ENCODE data around the gene WFDC6. TPM values are rescaled to one million over a fixed set of nuclear protein-coding genes. Genes with fewer than 3 reads are reported as not detected.
"Not testable (repeated sequence)": the region's sequence is repeated elsewhere in the genome, so short reads cannot be mapped to it uniquely, and the experiment has no call there.

The WFDC6 gene
- total RNA-seq (not detected), polyA plus RNA-seq (not detected)
- long read RNA-seq, donor 1 = 0 reads
- long read RNA-seq, donor 2 = 0 reads
- long read RNA-seq, donor 3 = 0 reads

- 79 to 83% methylated on average over 2 of the region's 2 CpGs for WGBS, 2 donors
- Histone ChIP-seq H3K36me3 (no peaks in the 10 kb centered on the region), H3K27me3 (peaks cover 0 to 76% (median 38%) of the 10 kb centered on the region in 7 donors), H3K4me3 (no peak within 1 kb of the TSS), H3K4me1 (no peaks in the 10 kb centered on the region), H3K27ac (no peak within 1 kb of the TSS), H3K9me3 (peaks cover 0 to 2% (median 0%) of the 10 kb centered on the region in 11 donors)
- intact Hi-C loops (cut with DNase I) = no loop called here
- TF ChIP-seq, protein P1, sequence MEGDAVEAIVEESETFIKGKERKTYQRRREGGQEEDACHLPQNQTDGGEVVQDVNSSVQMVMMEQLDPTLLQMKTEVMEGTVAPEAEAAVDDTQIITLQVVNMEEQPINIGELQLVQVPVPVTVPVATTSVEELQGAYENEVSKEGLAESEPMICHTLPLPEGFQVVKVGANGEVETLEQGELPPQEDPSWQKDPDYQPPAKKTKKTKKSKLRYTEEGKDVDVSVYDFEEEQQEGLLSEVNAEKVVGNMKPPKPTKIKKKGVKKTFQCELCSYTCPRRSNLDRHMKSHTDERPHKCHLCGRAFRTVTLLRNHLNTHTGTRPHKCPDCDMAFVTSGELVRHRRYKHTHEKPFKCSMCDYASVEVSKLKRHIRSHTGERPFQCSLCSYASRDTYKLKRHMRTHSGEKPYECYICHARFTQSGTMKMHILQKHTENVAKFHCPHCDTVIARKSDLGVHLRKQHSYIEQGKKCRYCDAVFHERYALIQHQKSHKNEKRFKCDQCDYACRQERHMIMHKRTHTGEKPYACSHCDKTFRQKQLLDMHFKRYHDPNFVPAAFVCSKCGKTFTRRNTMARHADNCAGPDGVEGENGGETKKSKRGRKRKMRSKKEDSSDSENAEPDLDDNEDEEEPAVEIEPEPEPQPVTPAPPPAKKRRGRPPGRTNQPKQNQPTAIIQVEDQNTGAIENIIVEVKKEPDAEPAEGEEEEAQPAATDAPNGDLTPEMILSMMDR (IDR thresholded peaks at IDR 0.05) = no peak
- DNase-seq = no peak
- ATAC-seq = no peak
Measured at GRCh38 chr20:45539382-45539781, at the start of gene WFDC6. WFDC6 (minus strand) TSS chr20:45539482; CDS start chr20:45539407, 75 bp downstream.

DNA sequence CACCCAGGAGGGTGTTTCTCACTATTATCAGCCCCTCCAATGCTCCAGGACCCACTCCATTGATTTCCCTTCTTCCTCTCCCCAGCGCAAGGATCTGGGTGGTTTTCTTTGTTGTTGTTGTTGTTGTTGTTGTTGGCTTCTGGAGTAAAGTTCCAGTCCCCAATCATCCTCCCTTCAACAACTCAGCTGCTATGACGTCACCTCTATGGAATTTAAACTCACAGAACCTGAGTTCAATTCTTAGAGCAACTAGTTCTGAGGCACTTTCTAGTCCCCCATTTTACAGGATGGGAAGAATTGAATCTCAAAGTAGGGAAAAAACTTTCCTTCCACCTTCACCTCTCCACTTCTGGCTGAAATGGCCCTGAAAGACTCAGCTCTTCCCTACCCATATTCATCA, 49.5 kb upstream of the WFDC6 start:
- Histone ChIP-seq H3K9me3 (peaks cover 0 to 4% (median 0%) of the 10 kb centered on the region in 11 donors), H3K4me1 (no peaks in the 10 kb centered on the region), H3K27ac (no peak overlapping the region), H3K36me3 (no peaks in the 10 kb centered on the region), H3K27me3 (peaks cover 0 to 15% (median 6%) of the 10 kb centered on the region in 7 donors), H3K4me3 (no peak overlapping the region)
- 63 to 68% methylated on average over 2 of the region's 2 CpGs for WGBS, 2 donors
- ATAC-seq (no peak), DNase-seq (no peak)
- TF ChIP-seq, protein P1 (IDR thresholded peaks at IDR 0.05) = no peak
- intact Hi-C loops (cut with DNase I) = no loop called here

- H3K27ac ChIP-seq; H3K9me3 ChIP-seq; H3K36me3 ChIP-seq; intact Hi-C loops (cut with DNase I); ATAC-seq; DNase-seq; H3K4me1 ChIP-seq; H3K4me3 ChIP-seq: not testable (repeated sequence)
- 84 to 86% methylated on average over 5 of the region's 5 CpGs for WGBS, 2 donors
- peaks cover 0 to 28% (median 17%) of the 10 kb centered on the region in 7 donors for H3K27me3 ChIP-seq
Measured at GRCh38 chr20:45585986-45586385, 46.7 kb upstream of the WFDC6 start.

DNA sequence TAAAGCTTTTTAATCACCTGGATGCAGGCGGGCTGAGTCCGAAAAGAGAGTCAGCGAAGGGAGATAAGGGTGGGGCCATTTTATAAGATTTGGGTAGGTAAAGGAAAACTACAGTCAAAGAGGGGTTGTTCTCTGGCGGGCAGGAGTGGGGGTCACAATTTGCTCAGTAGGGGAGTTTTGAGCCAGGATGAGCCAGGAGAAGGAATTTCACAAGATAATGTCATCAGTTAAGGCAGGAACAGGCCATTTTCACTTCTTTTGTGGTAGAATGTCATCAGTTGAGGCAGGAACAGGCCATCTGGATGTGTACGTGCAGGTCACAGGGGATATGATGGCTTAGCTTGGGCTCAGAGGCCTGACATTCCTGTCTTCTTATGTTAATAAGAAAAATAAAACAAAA, 45.0 kb upstream of the WFDC6 start:
- H3K4me3 ChIP-seq; DNase-seq; H3K4me1 ChIP-seq; H3K9me3 ChIP-seq; ATAC-seq; H3K36me3 ChIP-seq; intact Hi-C loops (cut with DNase I); H3K27ac ChIP-seq: not testable (repeated sequence)
- H3K27me3 ChIP-seq = peaks cover 0 to 31% (median 17%) of the 10 kb centered on the region in 7 donors
- 63 to 67% methylated on average over 5 of the region's 5 CpGs for WGBS, 2 donors

GRCh38 chr20:45583502-45583901, 44.2 kb upstream of the WFDC6 start:
- H3K4me1 ChIP-seq = no peaks in the 10 kb centered on the region
- no peaks in the 10 kb centered on the region for H3K36me3 ChIP-seq
- intact Hi-C loops (cut with DNase I) = no loop called here
- H3K27ac ChIP-seq = no peak overlapping the region
- TF ChIP-seq, protein P1 (IDR thresholded peaks at IDR 0.05) = no peak
- WGBS, 2 donors = 51 to 55% methylated on average over 3 of the region's 3 CpGs
- ATAC-seq = no peak
- DNase-seq = no peak
- no peaks in the 10 kb centered on the region for H3K9me3 ChIP-seq
- H3K4me3 ChIP-seq = no peak overlapping the region
- H3K27me3 ChIP-seq = peaks cover 0 to 36% (median 21%) of the 10 kb centered on the region in 7 donors
